ENCODE data around the gene EBF3. TPM values are rescaled to one million over a fixed set of nuclear protein-coding genes. Genes with fewer than 3 reads are reported as not detected.

EBF3 gene
- total and polyA plus RNA-seq, 2 donors (not counting 3 experiments of a cell fraction or from before 2014, with no cell fraction given), result 0.92 to 2.7 TPM

- ChIA-PET CTCF (no interaction called here), POLR2A (no interaction called here)
- H3K27ac ChIP-seq (ENCODE audit: insufficient read depth, low read depth, low read length), result no peak overlapping the region
- no peaks in the 10 kb centered on the region for H3K36me3 ChIP-seq (ENCODE audit: control insufficient read depth in 2 of 2, extremely low read depth in 1 of 2, insufficient read depth in 2 of 2, low read length in 2 of 2)
- FAIRE-seq, result no peak
- DNase-seq (ENCODE audit: low read depth, low spot score), result no peak
- no peaks in the 10 kb centered on the region for H3K27me3 ChIP-seq (ENCODE audit: control insufficient read depth in 2 of 2, insufficient read depth in 2 of 2, low read length in 2 of 2)
- no peak overlapping the region for H3K4me3 ChIP-seq (replicated peaks in 1 of 3; ENCODE audit: insufficient read depth in 1 of 3, low read depth in 1 of 3, low read length in 3 of 3)
- H3K9me1 ChIP-seq (replicated peaks; ENCODE audit: control insufficient read depth, extremely low read depth, insufficient read depth, low read length), result no peaks in the 10 kb centered on the region
- intact Hi-C loops (cut with micrococcal nuclease) (no loop called here), dilution Hi-C loops (cut with MboI; ENCODE audit: extremely low pct_ligation_motif_present, low sequenced_read_pairs) (no loop called here)
- no peak overlapping the region for H3K9ac ChIP-seq (replicated peaks; ENCODE audit: extremely low read depth, insufficient read depth, low read length)
- H3K4me2 ChIP-seq (ENCODE audit: insufficient read depth, low read length), result no peak overlapping the region
- H3K9me3 ChIP-seq (replicated peaks; ENCODE audit: control insufficient read depth, insufficient read depth, low read length), result peaks cover 3% of the 10 kb centered on the region
- H3K4me1 ChIP-seq (ENCODE audit: control insufficient read depth, extremely low read depth, insufficient read depth, low read length), result no peaks in the 10 kb centered on the region
- no peaks in the 10 kb centered on the region for H4K20me1 ChIP-seq (replicated peaks; ENCODE audit: control insufficient read depth, extremely low read depth, insufficient read depth, low read length)
- no TSS peak for BruUV-seq (replicated peaks)
- TF ChIP-seq CTCF (IDR thresholded peaks at IDR 0.05; ENCODE audit: extremely low read depth in 1 of 2, insufficient read depth in 1 of 2, low read depth in 1 of 2, low read length in 2 of 2) (no peak), POLR2AphosphoS5 (IDR thresholded peaks at IDR 0.05; ENCODE audit: insufficient read depth, low read depth, low read length) (no peak), MYC (IDR thresholded peaks at IDR 0.05; ENCODE audit: low read depth, low read length) (no peak)
- H3K79me2 ChIP-seq (ENCODE audit: control insufficient read depth, insufficient read depth, low read length), result no peaks in the 10 kb centered on the region
- no peak overlapping the region for H2AFZ ChIP-seq (ENCODE audit: low read depth, low read length)
These were observed 177.9 kb downstream of the EBF3 start for GRCh38 chr10:129786216-129786615.

GRCh38 chr10:129785536-129785981, 178.5 kb downstream of the EBF3 start:
- no peaks in the 10 kb centered on the region for H3K4me1 ChIP-seq (ENCODE audit: control insufficient read depth, extremely low read depth, insufficient read depth, low read length)
- ChIA-PET CTCF (no interaction called here), POLR2A (no interaction called here)
- intact Hi-C loops (cut with micrococcal nuclease), result no loop called here
- no peak overlapping the region for H3K4me2 ChIP-seq (ENCODE audit: insufficient read depth, low read length)
- no peaks in the 10 kb centered on the region for H3K27me3 ChIP-seq (ENCODE audit: control insufficient read depth in 2 of 2, insufficient read depth in 2 of 2, low read length in 2 of 2)
- H3K9me3 ChIP-seq (replicated peaks; ENCODE audit: control insufficient read depth, insufficient read depth, low read length), result peaks cover 3% of the 10 kb centered on the region
- no peaks in the 10 kb centered on the region for H4K20me1 ChIP-seq (replicated peaks; ENCODE audit: control insufficient read depth, extremely low read depth, insufficient read depth, low read length)
- H2AFZ ChIP-seq (ENCODE audit: low read depth, low read length), result no peak overlapping the region
- no peaks in the 10 kb centered on the region for H3K36me3 ChIP-seq (ENCODE audit: control insufficient read depth in 2 of 2, extremely low read depth in 1 of 2, insufficient read depth in 2 of 2, low read length in 2 of 2)
- H3K9me1 ChIP-seq (replicated peaks; ENCODE audit: control insufficient read depth, extremely low read depth, insufficient read depth, low read length), result no peaks in the 10 kb centered on the region
- TF ChIP-seq MYC (IDR thresholded peaks at IDR 0.05; ENCODE audit: low read depth, low read length) (no peak), CTCF (IDR thresholded peaks at IDR 0.05; ENCODE audit: extremely low read depth in 1 of 2, insufficient read depth in 1 of 2, low read depth in 1 of 2, low read length in 2 of 2) (no peak), POLR2A (IDR thresholded peaks at IDR 0.05; ENCODE audit: low read depth, low read length) (no peak), POLR2AphosphoS5 (IDR thresholded peaks at IDR 0.05; ENCODE audit: insufficient read depth, low read depth, low read length) (no peak), JUN (IDR thresholded peaks at IDR 0.05; ENCODE audit: borderline replicate concordance, insufficient read depth, insufficient read length, low read depth) (no peak), MAX (IDR thresholded peaks at IDR 0.05; ENCODE audit: insufficient read depth, insufficient read length) (no peak), EZH2 (IDR thresholded peaks at IDR 0.05; ENCODE audit: borderline replicate concordance, low read depth, low read length, severe bottlenecking) (no peak), GATA2 (IDR thresholded peaks at IDR 0.05; ENCODE audit: insufficient read depth, insufficient read length, low read depth, low read length) (no peak), FOS (IDR thresholded peaks at IDR 0.05; ENCODE audit: borderline replicate concordance, insufficient read depth, low read length) (no peak)
- no peak for DNase-seq (ENCODE audit: low read depth, low spot score)
- BruUV-seq (replicated peaks), result no TSS peak
- H3K79me2 ChIP-seq (ENCODE audit: control insufficient read depth, insufficient read depth, low read length), result no peaks in the 10 kb centered on the region
- no peak overlapping the region for H3K27ac ChIP-seq (ENCODE audit: insufficient read depth, low read depth, low read length)
- FAIRE-seq, result no peak
- dilution Hi-C loops (cut with MboI; ENCODE audit: extremely low pct_ligation_motif_present, low sequenced_read_pairs), result no loop called here
- no peak overlapping the region for H3K9ac ChIP-seq (replicated peaks; ENCODE audit: extremely low read depth, insufficient read depth, low read length)
- no peak overlapping the region for H3K4me3 ChIP-seq (replicated peaks in 1 of 3; ENCODE audit: insufficient read depth in 1 of 3, low read depth in 1 of 3, low read length in 3 of 3)
